ENCODE measurements around the gene ARX. TPM values are rescaled to one million over a fixed set of nuclear protein-coding genes. Genes with fewer than 3 reads are reported as not detected.

Gene ARX
- total RNA-seq, 5 donors from 2014 or later (not counting 1 experiment from before 2014, with no cell fraction given), result not detected

DNA sequence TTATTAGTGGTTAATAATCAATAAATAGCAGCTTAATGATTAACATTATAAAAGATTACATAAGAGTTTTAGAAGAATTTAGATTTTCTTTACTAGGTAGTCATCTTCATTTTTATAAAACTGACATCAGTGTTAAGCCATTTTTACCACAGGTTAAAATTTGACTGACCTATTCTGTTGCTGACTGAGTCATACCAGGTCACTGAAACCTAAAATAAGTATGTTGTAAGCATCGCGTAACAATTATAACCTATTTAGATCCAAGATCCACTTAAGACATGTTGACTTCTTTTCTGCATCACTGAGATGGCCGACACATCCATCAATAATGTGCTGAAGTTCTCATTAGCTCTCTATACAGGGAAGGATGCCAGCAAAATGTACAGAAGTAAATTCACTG lies 36.7 kb downstream of the ARX start:
- Mint-ChIP-seq H3K4me1 (no peaks in the 10 kb centered on the region), H3K27ac (no peak overlapping the region), H3K9me3 (no peaks in the 10 kb centered on the region), H3K4me3 (no peak overlapping the region), H3K27me3 (peaks cover 0 to 4% of the 10 kb centered on the region in 2 donors), H3K36me3 (peaks cover 20% of the 10 kb centered on the region)
- ChIA-PET POLR2A (no interaction called here), CTCF (no interaction called here)
- no CpG with 5 or more reads among the region's 3 CpGs for WGBS (ENCODE audit: insufficient coverage)
- Histone ChIP-seq H3K27me3 (replicated peaks in 1 of 2; ENCODE audit: control insufficient read depth in 2 of 2, extremely low read depth in 1 of 2, insufficient read depth in 2 of 2, low read length in 1 of 2) (no peaks in the 10 kb centered on the region), H3K4me1 (ENCODE audit: control insufficient read depth in 1 of 2, extremely low read depth in 1 of 2, insufficient read depth in 2 of 2, low read length in 2 of 2) (no peaks in the 10 kb centered on the region), H3K27ac (ENCODE audit: low read length) (no peak overlapping the region), H3K9me3 (no peaks in the 10 kb centered on the region), H3K36me3 (ENCODE audit: control insufficient read depth in 2 of 2, extremely low read depth in 1 of 2, insufficient read depth in 1 of 2, low read length in 1 of 2) (no peaks in the 10 kb centered on the region), H3K4me3 (ENCODE audit: control insufficient read depth in 1 of 2, extremely low read depth in 1 of 2, low read length in 1 of 2) (no peak overlapping the region)
- ATAC-seq (replicated peaks in 1 of 4) (no peak), DNase-seq (no peak)

GRCh38 chrX:24969812-24970211 lies 46.0 kb downstream of the ARX start:
- Histone ChIP-seq H3K27me3 (replicated peaks in 1 of 2; ENCODE audit: control insufficient read depth in 2 of 2, extremely low read depth in 1 of 2, insufficient read depth in 2 of 2, low read length in 1 of 2) (no peaks in the 10 kb centered on the region), H3K4me3 (ENCODE audit: control insufficient read depth in 1 of 2, extremely low read depth in 1 of 2, low read length in 1 of 2) (no peak overlapping the region), H3K4me1 (ENCODE audit: control insufficient read depth in 1 of 2, extremely low read depth in 1 of 2, insufficient read depth in 2 of 2, low read length in 2 of 2) (no peaks in the 10 kb centered on the region), H3K36me3 (ENCODE audit: control insufficient read depth in 2 of 2, extremely low read depth in 1 of 2, insufficient read depth in 1 of 2, low read length in 1 of 2) (no peaks in the 10 kb centered on the region), H3K27ac (ENCODE audit: low read length) (no peak overlapping the region), H3K9me3 (no peaks in the 10 kb centered on the region)
- no CpG with 5 or more reads among the region's 5 CpGs for WGBS (ENCODE audit: insufficient coverage)
- POLR2A ChIA-PET, result no interaction called here
- peaks cover 0 to 3% (median 0%) of the 10 kb centered on the region in 3 donors for H3K9me3 Mint-ChIP-seq
- ATAC-seq (replicated peaks in 1 of 4) (no peak), DNase-seq (no peak)
- no peak overlapping the region for H3K4me3 Mint-ChIP-seq
- H3K27ac Mint-ChIP-seq, result no peak overlapping the region
- H3K36me3 Mint-ChIP-seq, result peaks cover 14% of the 10 kb centered on the region
- no peaks in the 10 kb centered on the region for H3K27me3 Mint-ChIP-seq
- H3K4me1 Mint-ChIP-seq, result no peaks in the 10 kb centered on the region
- CTCF ChIA-PET, result no interaction called here

DNA sequence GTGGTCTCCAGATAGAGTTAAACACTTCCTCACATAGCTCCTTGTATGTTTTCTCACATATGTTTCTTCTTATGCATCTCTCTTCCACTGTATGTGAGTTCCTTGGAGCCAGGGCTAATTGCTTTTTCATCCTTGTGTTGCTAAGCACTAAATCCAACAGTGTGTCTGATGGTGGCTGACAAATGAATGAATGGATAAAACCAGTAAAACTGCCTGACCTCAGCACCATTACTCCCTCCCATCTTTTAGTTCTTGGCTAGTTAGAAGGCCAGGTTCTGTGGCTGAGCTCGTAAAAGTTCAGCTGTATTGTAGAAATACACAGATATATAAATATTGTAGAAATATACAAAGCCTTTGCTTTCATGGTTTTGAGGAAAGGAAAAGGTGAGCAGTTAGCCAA lies 50.4 kb downstream of the ARX start:
- no peak overlapping the region for H3K4me3 ChIP-seq (ENCODE audit: control insufficient read depth in 1 of 2, extremely low read depth in 1 of 2, low read length in 1 of 2)
- no peaks in the 10 kb centered on the region for H3K27me3 ChIP-seq (replicated peaks in 1 of 2; ENCODE audit: control insufficient read depth in 2 of 2, extremely low read depth in 1 of 2, insufficient read depth in 2 of 2, low read length in 1 of 2)
- H3K4me1 ChIP-seq (ENCODE audit: control insufficient read depth in 1 of 2, extremely low read depth in 1 of 2, insufficient read depth in 2 of 2, low read length in 2 of 2), result no peaks in the 10 kb centered on the region
- Mint-ChIP-seq H3K27me3 (no peaks in the 10 kb centered on the region), H3K36me3 (peaks cover 10% of the 10 kb centered on the region), H3K4me1 (no peaks in the 10 kb centered on the region), H3K4me3 (no peak overlapping the region), H3K9me3 (peaks cover 0 to 3% (median 0%) of the 10 kb centered on the region in 3 donors), H3K27ac (no peak overlapping the region)
- H3K36me3 ChIP-seq (ENCODE audit: control insufficient read depth in 2 of 2, extremely low read depth in 1 of 2, insufficient read depth in 1 of 2, low read length in 1 of 2), result no peaks in the 10 kb centered on the region
- no peaks in the 10 kb centered on the region for H3K9me3 ChIP-seq
- DNase-seq, result no peak
- ATAC-seq (replicated peaks in 1 of 4), result no peak
- H3K27ac ChIP-seq (ENCODE audit: low read length), result no peak overlapping the region
- ChIA-PET CTCF (no interaction called here), POLR2A (no interaction called here)
- no CpG with 5 or more reads among the region's 1 CpG for WGBS (ENCODE audit: insufficient coverage)

- no peak overlapping the region for H3K4me3 Mint-ChIP-seq
- ChIA-PET CTCF (no interaction called here), POLR2A (no interaction called here)
- H3K27me3 ChIP-seq (replicated peaks in 1 of 2; ENCODE audit: control insufficient read depth in 2 of 2, extremely low read depth in 1 of 2, insufficient read depth in 2 of 2, low read length in 1 of 2), result no peaks in the 10 kb centered on the region
- H3K4me1 Mint-ChIP-seq, result no peaks in the 10 kb centered on the region
- no peaks in the 10 kb centered on the region for H3K27me3 Mint-ChIP-seq
- DNase-seq (no peak), ATAC-seq (replicated peaks in 1 of 4) (no peak)
- no peak overlapping the region for H3K4me3 ChIP-seq (ENCODE audit: control insufficient read depth in 1 of 2, extremely low read depth in 1 of 2, low read length in 1 of 2)
- no peaks in the 10 kb centered on the region for H3K36me3 ChIP-seq (ENCODE audit: control insufficient read depth in 2 of 2, extremely low read depth in 1 of 2, insufficient read depth in 1 of 2, low read length in 1 of 2)
- no peak overlapping the region for H3K27ac Mint-ChIP-seq
- H3K9me3 ChIP-seq, result no peaks in the 10 kb centered on the region
- no peak overlapping the region for H3K27ac ChIP-seq (ENCODE audit: low read length)
- H3K36me3 Mint-ChIP-seq, result peaks cover 6% of the 10 kb centered on the region
- no CpG with 5 or more reads among the region's 2 CpGs for WGBS (ENCODE audit: insufficient coverage)
- H3K4me1 ChIP-seq (ENCODE audit: control insufficient read depth in 1 of 2, extremely low read depth in 1 of 2, insufficient read depth in 2 of 2, low read length in 2 of 2), result no peaks in the 10 kb centered on the region
- H3K9me3 Mint-ChIP-seq, result peaks cover 0 to 3% (median 0%) of the 10 kb centered on the region in 3 donors
Measured at GRCh38 chrX:24963823-24964222, 51.9 kb downstream of the ARX start.

GRCh38 chrX:24961809-24962208 lies 54.0 kb downstream of the ARX start:
- Mint-ChIP-seq H3K27ac (no peak overlapping the region), H3K36me3 (peaks cover 9% of the 10 kb centered on the region)
- DNase-seq, result no peak

GRCh38 chrX:24956828-24957227 lies 58.9 kb downstream of the ARX start:
- Histone ChIP-seq H3K4me3 (ENCODE audit: control insufficient read depth in 1 of 2, extremely low read depth in 1 of 2, low read length in 1 of 2) (no peak overlapping the region), H3K4me1 (ENCODE audit: control insufficient read depth in 1 of 2, extremely low read depth in 1 of 2, insufficient read depth in 2 of 2, low read length in 2 of 2) (no peaks in the 10 kb centered on the region), H3K9me3 (no peaks in the 10 kb centered on the region), H3K36me3 (ENCODE audit: control insufficient read depth in 2 of 2, extremely low read depth in 1 of 2, insufficient read depth in 1 of 2, low read length in 1 of 2) (no peaks in the 10 kb centered on the region), H3K27me3 (replicated peaks in 1 of 2; ENCODE audit: control insufficient read depth in 2 of 2, extremely low read depth in 1 of 2, insufficient read depth in 2 of 2, low read length in 1 of 2) (no peaks in the 10 kb centered on the region), H3K27ac (ENCODE audit: low read length) (no peak overlapping the region)
- Mint-ChIP-seq H3K4me3 (no peak overlapping the region), H3K27me3 (no peaks in the 10 kb centered on the region), H3K27ac (no peak overlapping the region), H3K9me3 (no peaks in the 10 kb centered on the region), H3K4me1 (no peaks in the 10 kb centered on the region), H3K36me3 (peaks cover 5% of the 10 kb centered on the region)
- DNase-seq (no peak), ATAC-seq (replicated peaks in 1 of 4) (no peak)
- ChIA-PET POLR2A (interaction anchor here in 1 of 2 donors (0.6 kb wide), 1 partner anchor 1234 kb away, joined by 4 read pairs; no protein-coding TSS in a partner anchor), CTCF (no interaction called here)

More at GRCh38 chrX:24961809-24962208, 54.0 kb downstream of the ARX start:
- Histone ChIP-seq H3K27ac (ENCODE audit: low read length) (no peak overlapping the region), H3K27me3 (replicated peaks in 1 of 2; ENCODE audit: control insufficient read depth in 2 of 2, extremely low read depth in 1 of 2, insufficient read depth in 2 of 2, low read length in 1 of 2) (no peaks in the 10 kb centered on the region), H3K36me3 (ENCODE audit: control insufficient read depth in 2 of 2, extremely low read depth in 1 of 2, insufficient read depth in 1 of 2, low read length in 1 of 2) (no peaks in the 10 kb centered on the region), H3K4me3 (ENCODE audit: control insufficient read depth in 1 of 2, extremely low read depth in 1 of 2, low read length in 1 of 2) (no peak overlapping the region), H3K9me3 (no peaks in the 10 kb centered on the region), H3K4me1 (ENCODE audit: control insufficient read depth in 1 of 2, extremely low read depth in 1 of 2, insufficient read depth in 2 of 2, low read length in 2 of 2) (no peaks in the 10 kb centered on the region)
- no peaks in the 10 kb centered on the region for H3K27me3 Mint-ChIP-seq
- ATAC-seq (replicated peaks in 1 of 4), result no peak
- WGBS (ENCODE audit: insufficient coverage), result no CpG with 5 or more reads among the region's 1 CpG
- no peak overlapping the region for H3K4me3 Mint-ChIP-seq
- POLR2A ChIA-PET, result no interaction called here
- CTCF ChIA-PET, result no interaction called here
- H3K4me1 Mint-ChIP-seq, result no peaks in the 10 kb centered on the region
- peaks cover 0 to 3% (median 0%) of the 10 kb centered on the region in 3 donors for H3K9me3 Mint-ChIP-seq

DNA sequence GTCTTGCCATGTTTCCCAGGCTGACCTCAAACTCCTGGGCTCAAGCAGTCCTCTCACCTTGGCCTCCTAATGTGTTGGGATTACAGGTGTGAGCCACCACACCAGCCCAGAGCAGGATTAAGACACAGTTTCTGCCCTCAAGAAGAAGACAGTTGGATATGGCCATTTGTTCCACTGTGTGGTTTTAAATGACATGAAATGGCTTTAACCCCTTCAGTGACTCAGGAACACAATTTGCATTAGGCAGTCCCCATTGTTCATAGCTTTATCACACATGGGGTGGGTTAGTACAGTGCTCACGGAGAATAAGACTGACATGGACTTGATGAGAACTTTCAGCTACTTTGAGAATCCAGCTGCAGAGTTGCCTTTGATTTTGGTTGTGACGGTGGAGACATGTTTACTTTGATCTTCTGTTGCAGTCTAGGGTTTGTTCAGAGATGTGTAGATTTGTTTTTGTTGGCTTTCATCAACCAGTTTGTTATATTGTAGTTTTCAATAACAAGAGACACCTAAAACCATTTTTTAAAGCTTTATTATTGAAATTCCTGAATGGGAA lies 60.3 kb downstream of the ARX start:
- Histone ChIP-seq H3K27me3 (replicated peaks in 1 of 2; ENCODE audit: control insufficient read depth in 2 of 2, extremely low read depth in 1 of 2, insufficient read depth in 2 of 2, low read length in 1 of 2) (no peaks in the 10 kb centered on the region), H3K4me3 (ENCODE audit: control insufficient read depth in 1 of 2, extremely low read depth in 1 of 2, low read length in 1 of 2) (no peak overlapping the region), H3K27ac (ENCODE audit: low read length) (no peak overlapping the region), H3K9me3 (no peaks in the 10 kb centered on the region), H3K4me1 (ENCODE audit: control insufficient read depth in 1 of 2, extremely low read depth in 1 of 2, insufficient read depth in 2 of 2, low read length in 2 of 2) (no peaks in the 10 kb centered on the region), H3K36me3 (ENCODE audit: control insufficient read depth in 2 of 2, extremely low read depth in 1 of 2, insufficient read depth in 1 of 2, low read length in 1 of 2) (no peaks in the 10 kb centered on the region)
- Mint-ChIP-seq H3K27me3 (no peaks in the 10 kb centered on the region), H3K4me1 (no peaks in the 10 kb centered on the region), H3K36me3 (peaks cover 8% of the 10 kb centered on the region), H3K27ac (no peak overlapping the region), H3K4me3 (no peak overlapping the region), H3K9me3 (no peaks in the 10 kb centered on the region)
- ATAC-seq (replicated peaks in 1 of 4), result no peak
- no peak for DNase-seq
- no CpG with 5 or more reads among the region's 2 CpGs for WGBS (ENCODE audit: insufficient coverage)
- ChIA-PET POLR2A (no interaction called here), CTCF (no interaction called here)
